ENCODE results near the gene PGA5. TPM values are rescaled to one million over a fixed set of nuclear protein-coding genes. Genes with fewer than 3 reads are reported as not detected.

PGA5 gene
- total RNA-seq, 1 donor from 2014 or later = 0.60 TPM

DNA sequence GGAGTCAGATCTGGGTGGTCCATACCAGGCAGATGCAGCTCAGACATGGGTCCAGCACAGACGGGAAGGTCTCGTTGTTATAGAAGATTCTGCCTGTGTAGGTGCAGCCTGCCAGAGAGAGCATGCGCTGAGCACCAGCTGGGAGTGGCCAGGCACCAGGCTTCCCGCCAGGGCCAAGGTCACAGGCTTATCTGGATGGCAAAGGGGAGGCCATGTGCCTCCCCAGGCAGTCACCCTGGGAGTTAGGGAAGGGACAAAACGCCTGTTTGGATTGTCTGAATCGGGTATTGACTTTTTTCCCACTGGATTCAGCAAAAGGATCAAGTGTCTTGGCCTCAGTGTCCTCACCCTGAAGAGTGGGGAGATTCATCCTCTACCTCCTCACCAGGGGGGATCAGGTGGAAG lies 26.5 kb downstream of the PGA5 start:
- H3K4me3 Mint-ChIP-seq (ENCODE audit: low read depth) = no peak overlapping the region
- TF ChIP-seq, protein P1, sequence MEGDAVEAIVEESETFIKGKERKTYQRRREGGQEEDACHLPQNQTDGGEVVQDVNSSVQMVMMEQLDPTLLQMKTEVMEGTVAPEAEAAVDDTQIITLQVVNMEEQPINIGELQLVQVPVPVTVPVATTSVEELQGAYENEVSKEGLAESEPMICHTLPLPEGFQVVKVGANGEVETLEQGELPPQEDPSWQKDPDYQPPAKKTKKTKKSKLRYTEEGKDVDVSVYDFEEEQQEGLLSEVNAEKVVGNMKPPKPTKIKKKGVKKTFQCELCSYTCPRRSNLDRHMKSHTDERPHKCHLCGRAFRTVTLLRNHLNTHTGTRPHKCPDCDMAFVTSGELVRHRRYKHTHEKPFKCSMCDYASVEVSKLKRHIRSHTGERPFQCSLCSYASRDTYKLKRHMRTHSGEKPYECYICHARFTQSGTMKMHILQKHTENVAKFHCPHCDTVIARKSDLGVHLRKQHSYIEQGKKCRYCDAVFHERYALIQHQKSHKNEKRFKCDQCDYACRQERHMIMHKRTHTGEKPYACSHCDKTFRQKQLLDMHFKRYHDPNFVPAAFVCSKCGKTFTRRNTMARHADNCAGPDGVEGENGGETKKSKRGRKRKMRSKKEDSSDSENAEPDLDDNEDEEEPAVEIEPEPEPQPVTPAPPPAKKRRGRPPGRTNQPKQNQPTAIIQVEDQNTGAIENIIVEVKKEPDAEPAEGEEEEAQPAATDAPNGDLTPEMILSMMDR (IDR thresholded peaks at IDR 0.05; ENCODE audit: unreplicated experiment) = no peak
- H3K36me3 Mint-ChIP-seq (ENCODE audit: insufficient read depth) = peaks cover 10% of the 10 kb centered on the region
- no peak for DNase-seq (ENCODE audit: low spot score, unreplicated experiment)
- H3K27ac Mint-ChIP-seq = peak overlapping the region; percentile 22
- H3K9me3 Mint-ChIP-seq (ENCODE audit: low read depth) = no peaks in the 10 kb centered on the region
- H3K27me3 Mint-ChIP-seq = no peaks in the 10 kb centered on the region
- peaks cover 3% of the 10 kb centered on the region for H3K4me1 Mint-ChIP-seq (ENCODE audit: low read depth)

DNA sequence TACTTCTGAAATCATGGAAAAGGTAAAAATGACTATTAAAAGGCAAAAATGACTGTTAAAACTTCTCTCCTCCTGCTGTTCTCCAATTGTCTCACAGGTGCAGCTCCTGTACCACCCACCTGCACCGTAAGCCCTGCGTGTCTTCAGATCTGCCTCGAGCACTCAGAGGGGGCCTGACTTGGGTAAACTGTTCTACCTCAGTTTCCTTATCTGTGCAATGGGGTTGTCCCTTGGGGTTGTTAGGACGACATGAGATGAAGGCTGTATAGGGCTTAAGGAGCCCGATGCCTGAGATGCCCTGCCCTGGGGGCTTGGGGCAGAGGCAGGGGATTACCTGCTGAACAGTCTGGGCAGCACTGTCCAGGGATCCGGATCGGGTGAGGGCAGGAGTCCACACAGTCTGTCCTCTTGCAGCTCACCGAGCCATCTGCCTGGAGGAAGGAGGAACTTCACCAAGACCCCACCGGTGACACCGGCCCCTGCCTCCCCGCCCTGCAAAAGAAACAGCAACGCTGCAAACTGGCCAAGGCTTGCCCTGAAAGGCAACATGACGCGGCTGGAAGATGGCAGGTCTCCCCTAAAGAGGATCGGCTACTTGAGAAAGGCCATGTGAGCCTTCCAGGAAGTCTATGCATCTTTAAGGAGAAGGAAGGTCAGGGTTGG lies 27.7 kb downstream of the PGA5 start:
- Mint-ChIP-seq H3K4me1 (ENCODE audit: low read depth) (peaks cover 3% of the 10 kb centered on the region), H3K4me3 (ENCODE audit: low read depth) (no peak overlapping the region), H3K9me3 (ENCODE audit: low read depth) (no peaks in the 10 kb centered on the region), H3K27me3 (no peaks in the 10 kb centered on the region), H3K27ac (no peak overlapping the region), H3K36me3 (ENCODE audit: insufficient read depth) (peaks cover 8% of the 10 kb centered on the region)
- DNase-seq (ENCODE audit: low spot score, unreplicated experiment) = no peak
- TF ChIP-seq, protein P1 (IDR thresholded peaks at IDR 0.05; ENCODE audit: unreplicated experiment) = no peak

DNA sequence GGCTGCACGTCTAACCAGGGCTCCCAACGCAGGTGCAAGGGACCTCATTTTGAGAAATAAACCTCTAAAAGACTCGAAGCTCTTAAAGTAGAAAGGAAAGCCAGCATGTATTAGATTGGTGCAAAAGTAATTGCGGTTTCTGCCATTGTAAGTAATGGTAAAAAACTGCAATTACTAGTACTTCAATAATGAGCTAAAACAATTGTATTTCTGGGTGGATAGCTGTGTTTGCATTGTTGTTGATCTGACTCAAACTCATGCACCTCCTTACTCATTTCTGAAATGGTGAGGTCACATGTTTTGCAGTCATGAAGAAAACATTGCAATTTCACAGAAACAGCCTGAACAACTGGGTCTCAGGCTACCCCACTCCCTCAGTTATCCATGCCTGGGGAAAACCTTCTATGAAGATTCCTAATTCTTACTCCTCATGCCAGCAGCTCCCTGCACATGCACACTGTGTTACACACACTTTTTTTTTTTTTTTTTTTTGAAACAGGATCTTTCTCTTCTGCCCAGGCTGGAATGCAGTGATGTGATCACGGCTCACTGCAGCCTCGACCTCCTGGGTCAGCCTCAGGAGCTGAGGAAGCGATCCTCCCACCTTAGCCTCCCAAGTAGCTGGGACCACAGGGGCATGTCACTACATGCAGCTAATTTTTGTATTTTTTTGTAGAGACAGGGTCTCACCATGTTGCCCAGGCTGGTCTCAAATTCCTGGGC lies 29.5 kb downstream of the PGA5 start:
- H3K4me3 Mint-ChIP-seq (ENCODE audit: low read depth) = no peak overlapping the region
- no peak for DNase-seq (ENCODE audit: low spot score, unreplicated experiment)
- no peaks in the 10 kb centered on the region for H3K27me3 Mint-ChIP-seq
- H3K36me3 Mint-ChIP-seq (ENCODE audit: insufficient read depth) = peaks cover 6% of the 10 kb centered on the region
- H3K27ac Mint-ChIP-seq = no peak overlapping the region
- no peaks in the 10 kb centered on the region for H3K9me3 Mint-ChIP-seq (ENCODE audit: low read depth)
- peaks cover 3% of the 10 kb centered on the region for H3K4me1 Mint-ChIP-seq (ENCODE audit: low read depth)
- TF ChIP-seq, protein P1 (IDR thresholded peaks at IDR 0.05; ENCODE audit: unreplicated experiment) = no peak

DNA sequence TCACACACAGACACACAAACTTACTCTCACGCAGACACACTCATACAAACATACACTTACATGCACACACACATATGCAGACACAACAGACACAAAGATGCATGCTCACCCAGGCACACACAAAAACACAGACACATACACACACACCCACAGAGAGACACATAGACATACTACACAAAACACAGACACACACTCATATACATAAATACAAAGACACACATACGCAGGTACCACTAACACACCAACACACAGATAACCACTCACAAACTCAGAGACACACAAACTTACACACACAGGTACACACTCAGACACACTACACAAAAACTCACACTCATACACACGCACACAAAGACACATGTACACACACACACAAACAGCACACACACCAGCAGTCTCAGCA lies 31.8 kb downstream of the PGA5 start:
- H3K36me3 Mint-ChIP-seq (ENCODE audit: insufficient read depth) = peaks cover 5% of the 10 kb centered on the region
- H3K4me1 Mint-ChIP-seq (ENCODE audit: low read depth) = no peaks in the 10 kb centered on the region
- TF ChIP-seq, protein P1 (IDR thresholded peaks at IDR 0.05; ENCODE audit: unreplicated experiment) = no peak
- DNase-seq (ENCODE audit: low spot score, unreplicated experiment) = no peak
- H3K27me3 Mint-ChIP-seq = no peaks in the 10 kb centered on the region
- no peaks in the 10 kb centered on the region for H3K9me3 Mint-ChIP-seq (ENCODE audit: low read depth)
- H3K27ac Mint-ChIP-seq = no peak overlapping the region
- H3K4me3 Mint-ChIP-seq (ENCODE audit: low read depth) = no peak overlapping the region

GRCh38 chr11:61273178-61274078 lies 32.5 kb downstream of the PGA5 start:
- H3K4me1 Mint-ChIP-seq (ENCODE audit: low read depth) = no peaks in the 10 kb centered on the region
- H3K27ac Mint-ChIP-seq = no peak overlapping the region
- TF ChIP-seq, protein P1 (IDR thresholded peaks at IDR 0.05; ENCODE audit: unreplicated experiment) = no peak
- no peak overlapping the region for H3K4me3 Mint-ChIP-seq (ENCODE audit: low read depth)
- H3K9me3 Mint-ChIP-seq (ENCODE audit: low read depth) = no peaks in the 10 kb centered on the region
- peaks cover 7% of the 10 kb centered on the region for H3K36me3 Mint-ChIP-seq (ENCODE audit: insufficient read depth)
- H3K27me3 Mint-ChIP-seq = no peaks in the 10 kb centered on the region
- DNase-seq (ENCODE audit: low spot score, unreplicated experiment) = no peak

Measured in progenitor cell of endocrine pancreas (in vitro differentiated cells).